ENCODE results near the gene EZH2. TPM values are rescaled to one million over a fixed set of nuclear protein-coding genes. Genes with fewer than 3 reads are reported as not detected.

The EZH2 gene
- total RNA-seq, 1 experiment from 2014 or later, result 48.1 TPM

- no TSS peak for BruUV-seq (replicated peaks)
- H3K27ac Mint-ChIP-seq (ENCODE audit: low read depth, unreplicated experiment), result no peak overlapping the region
- POLR2A ChIA-PET, result no interaction called here
- H3K9me3 Mint-ChIP-seq (ENCODE audit: unreplicated experiment), result no peaks in the 10 kb centered on the region
- intact Hi-C loops (cut with micrococcal nuclease), result no loop called here
- peaks cover 5% of the 10 kb centered on the region for H3K4me1 Mint-ChIP-seq (ENCODE audit: insufficient read depth, unreplicated experiment)
- DNase-seq (ENCODE audit: unreplicated experiment), result no peak
- CTCF ChIA-PET, result no interaction called here
- peaks cover 42% of the 10 kb centered on the region for H3K36me3 Mint-ChIP-seq (ENCODE audit: insufficient read depth, unreplicated experiment)
- H3K27me3 Mint-ChIP-seq (ENCODE audit: insufficient read depth, unreplicated experiment), result no peaks in the 10 kb centered on the region
- no peak for TF ChIP-seq CTCF (IDR thresholded peaks at IDR 0.05; ENCODE audit: unreplicated experiment)
- no peak overlapping the region for H3K4me3 Mint-ChIP-seq (ENCODE audit: unreplicated experiment)
These were observed 58.8 kb downstream of the EZH2 start for GRCh38 chr7:148825338-148825737.

DNA sequence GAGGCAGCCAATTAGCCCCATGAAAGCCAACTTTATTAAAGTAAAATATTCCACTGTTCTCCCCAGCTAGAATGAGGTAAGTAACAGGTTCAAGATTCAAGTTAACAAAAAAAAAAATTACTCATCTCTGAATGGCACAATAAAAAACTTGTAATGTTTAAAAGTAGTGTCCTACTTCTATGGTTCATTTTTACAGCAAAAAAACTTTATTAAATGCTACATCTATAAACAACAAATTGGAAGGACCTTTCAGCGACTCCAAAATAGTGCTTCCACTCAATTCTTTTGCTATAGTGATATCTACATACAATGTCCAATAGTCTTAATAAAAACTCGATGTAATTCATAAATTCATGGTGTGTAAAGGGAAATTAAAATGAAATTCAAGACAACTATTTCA, 59.2 kb downstream of the EZH2 start:
- intact Hi-C loops (cut with micrococcal nuclease), result no loop called here
- Mint-ChIP-seq H3K4me1 (ENCODE audit: insufficient read depth, unreplicated experiment) (peaks cover 10% of the 10 kb centered on the region), H3K4me3 (ENCODE audit: unreplicated experiment) (no peak overlapping the region), H3K27ac (ENCODE audit: low read depth, unreplicated experiment) (no peak overlapping the region), H3K36me3 (ENCODE audit: insufficient read depth, unreplicated experiment) (peaks cover 42% of the 10 kb centered on the region), H3K27me3 (ENCODE audit: insufficient read depth, unreplicated experiment) (no peaks in the 10 kb centered on the region), H3K9me3 (ENCODE audit: unreplicated experiment) (no peaks in the 10 kb centered on the region)
- no TSS peak for BruUV-seq (replicated peaks)
- no peak for DNase-seq (ENCODE audit: unreplicated experiment)
- no peak for TF ChIP-seq CTCF (IDR thresholded peaks at IDR 0.05; ENCODE audit: unreplicated experiment)
- POLR2A ChIA-PET, result no interaction called here
- CTCF ChIA-PET, result no interaction called here

- DNase-seq (ENCODE audit: unreplicated experiment), result no peak
- intact Hi-C loops (cut with micrococcal nuclease), result no loop called here
- H3K27ac Mint-ChIP-seq (ENCODE audit: low read depth, unreplicated experiment), result no peak overlapping the region
- ChIA-PET POLR2A (no interaction called here), CTCF (no interaction called here)
- peaks cover 50% of the 10 kb centered on the region for H3K36me3 Mint-ChIP-seq (ENCODE audit: insufficient read depth, unreplicated experiment)
- no peak for TF ChIP-seq CTCF (IDR thresholded peaks at IDR 0.05; ENCODE audit: unreplicated experiment)
- no peak overlapping the region for H3K4me3 Mint-ChIP-seq (ENCODE audit: unreplicated experiment)
- no peaks in the 10 kb centered on the region for H3K9me3 Mint-ChIP-seq (ENCODE audit: unreplicated experiment)
- H3K27me3 Mint-ChIP-seq (ENCODE audit: insufficient read depth, unreplicated experiment), result no peaks in the 10 kb centered on the region
- H3K4me1 Mint-ChIP-seq (ENCODE audit: insufficient read depth, unreplicated experiment), result peaks cover 12% of the 10 kb centered on the region
- BruUV-seq (replicated peaks), result no TSS peak
These were observed 62.7 kb downstream of the EZH2 start for GRCh38 chr7:148821422-148821821.

GRCh38 chr7:148819697-148820360, 64.3 kb downstream of the EZH2 start:
- Mint-ChIP-seq H3K27ac (ENCODE audit: low read depth, unreplicated experiment) (peak overlapping the region; percentile 23), H3K4me3 (ENCODE audit: unreplicated experiment) (no peak overlapping the region), H3K27me3 (ENCODE audit: insufficient read depth, unreplicated experiment) (no peaks in the 10 kb centered on the region), H3K4me1 (ENCODE audit: insufficient read depth, unreplicated experiment) (peaks cover 12% of the 10 kb centered on the region), H3K9me3 (ENCODE audit: unreplicated experiment) (no peaks in the 10 kb centered on the region), H3K36me3 (ENCODE audit: insufficient read depth, unreplicated experiment) (peaks cover 43% of the 10 kb centered on the region)
- CTCF ChIA-PET, result interaction anchor here (0.5 to 0.7 kb wide), 3 partner anchors 26 to 707 kb away, joined by 3 to 4 read pairs (median 4); no protein-coding TSS in a partner anchor
- intact Hi-C loops (cut with micrococcal nuclease), result no loop called here
- no TSS peak for BruUV-seq (replicated peaks)
- POLR2A ChIA-PET, result interaction anchor here (0.6 to 1.5 kb wide), 4 partner anchors 10 to 565 kb away, joined by 3 to 5 read pairs (median 3); no protein-coding TSS in a partner anchor
- TF ChIP-seq CTCF (IDR thresholded peaks at IDR 0.05; ENCODE audit: unreplicated experiment), result no peak
- DNase-seq (ENCODE audit: unreplicated experiment), result no peak

Measured in MCF 10A (cell line).